NB4 (cell line): ENCODE measurements around the gene INPP5F.

Experiments used
- MYC ChIP-seq: IDR thresholded peaks from 2 replicates; pipeline ENCODE4 v1.6.1; 2011; ENCODE audit warnings: low read depth, low read length
- POLR2A ChIP-seq: IDR thresholded peaks from 2 replicates; pipeline ENCODE4 v1.6.1; 2011; ENCODE audit warnings: mild to moderate bottlenecking; ENCODE audit not compliant: insufficient read length; ENCODE audit errors: extremely low read depth
- TF ChIP-seq, protein P1 (sequence below): IDR thresholded peaks from one replicate; pipeline ENCODE4 v1.5.1; 2012; ENCODE audit warnings: low read depth, low read length
- TF ChIP-seq, protein P2 (sequence below): IDR thresholded peaks from 2 replicates; pipeline ENCODE4 v1.6.1; 2011; ENCODE audit warnings: low read depth, low read length

DNA sequence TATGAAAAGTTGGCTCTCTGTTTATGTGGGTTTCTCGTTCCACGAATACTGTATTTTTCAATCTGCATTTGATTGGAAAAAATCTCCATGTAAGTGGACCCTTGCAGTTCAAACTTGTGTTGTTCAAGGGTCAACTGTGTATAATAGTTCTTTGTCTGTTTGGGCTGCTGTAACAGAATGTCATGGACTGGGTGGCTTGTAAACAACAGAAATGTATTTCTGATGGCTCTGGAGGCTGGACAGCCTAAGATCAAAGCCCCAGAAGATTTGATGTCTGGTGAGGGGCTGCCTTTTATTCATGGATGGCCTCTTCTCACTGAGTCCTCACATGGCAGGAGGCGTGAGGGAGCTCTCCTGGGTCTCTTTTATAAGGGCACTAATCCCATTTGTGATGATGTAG is 36.2 kb downstream of the INPP5F start:
- TF ChIP-seq, protein P1, sequence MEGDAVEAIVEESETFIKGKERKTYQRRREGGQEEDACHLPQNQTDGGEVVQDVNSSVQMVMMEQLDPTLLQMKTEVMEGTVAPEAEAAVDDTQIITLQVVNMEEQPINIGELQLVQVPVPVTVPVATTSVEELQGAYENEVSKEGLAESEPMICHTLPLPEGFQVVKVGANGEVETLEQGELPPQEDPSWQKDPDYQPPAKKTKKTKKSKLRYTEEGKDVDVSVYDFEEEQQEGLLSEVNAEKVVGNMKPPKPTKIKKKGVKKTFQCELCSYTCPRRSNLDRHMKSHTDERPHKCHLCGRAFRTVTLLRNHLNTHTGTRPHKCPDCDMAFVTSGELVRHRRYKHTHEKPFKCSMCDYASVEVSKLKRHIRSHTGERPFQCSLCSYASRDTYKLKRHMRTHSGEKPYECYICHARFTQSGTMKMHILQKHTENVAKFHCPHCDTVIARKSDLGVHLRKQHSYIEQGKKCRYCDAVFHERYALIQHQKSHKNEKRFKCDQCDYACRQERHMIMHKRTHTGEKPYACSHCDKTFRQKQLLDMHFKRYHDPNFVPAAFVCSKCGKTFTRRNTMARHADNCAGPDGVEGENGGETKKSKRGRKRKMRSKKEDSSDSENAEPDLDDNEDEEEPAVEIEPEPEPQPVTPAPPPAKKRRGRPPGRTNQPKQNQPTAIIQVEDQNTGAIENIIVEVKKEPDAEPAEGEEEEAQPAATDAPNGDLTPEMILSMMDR: no peak
- TF ChIP-seq MYC: no peak
- no peak for TF ChIP-seq POLR2A
- TF ChIP-seq, protein P2, sequence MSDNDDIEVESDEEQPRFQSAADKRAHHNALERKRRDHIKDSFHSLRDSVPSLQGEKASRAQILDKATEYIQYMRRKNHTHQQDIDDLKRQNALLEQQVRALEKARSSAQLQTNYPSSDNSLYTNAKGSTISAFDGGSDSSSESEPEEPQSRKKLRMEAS: no peak
